Gastrocnemius medialis (tissue), 4 donors: ENCODE data around the gene CHRNA4. TPM values are rescaled to one million over a fixed set of nuclear protein-coding genes. Genes with fewer than 3 reads are reported as not detected.

Experiments
- ATAC-seq, 2 donors: fragments of 150-250 bp; one replicate each; pipeline ENCODE4 v1.9.1; 2016
- DNase-seq, 2 donors: peaks; one replicate each; pipeline ENCODE4 v3.0.0-alpha.2; 2019
- H3K27ac ChIP-seq, 4 donors: fragments of 200-600 bp; sonication (generic); 1 replicate in 1 of 4; 2 replicates in 3 of 4; pipeline ENCODE4 v1.5.1; 2016 to 2018; ENCODE audit warnings: mild to moderate bottlenecking in 2 of 4, moderate library complexity in 1 of 4
- H3K27me3 ChIP-seq, 3 donors: fragments of 200-600 bp; sonication (generic) in 2 of 3; 1 replicate in 1 of 3; 2 replicates in 2 of 3; pipeline versions ENCODE4 v1.5.1 to v1.6.0; 2016 to 2019; ENCODE audit warnings: mild to moderate bottlenecking in 1 of 3, moderate library complexity in 1 of 3
- H3K36me3 ChIP-seq, 2 donors: fragments of 200-600 bp; sonication (generic) in 1 of 2; one replicate each; pipeline ENCODE4 v1.5.1; 2017 to 2018
- H3K4me1 ChIP-seq, 2 donors: fragments of 200-600 bp; sonication (generic) in 1 of 2; one replicate each; pipeline ENCODE4 v1.5.1; 2016 to 2017; ENCODE audit warnings: mild to moderate bottlenecking in 2 of 2
- H3K4me3 ChIP-seq, 4 donors: fragments of 200-600 bp; sonication (generic) in 3 of 4; 1 replicate in 1 of 4; 2 replicates in 3 of 4; pipeline ENCODE4 v1.5.1; 2016 to 2019; ENCODE audit warnings: mild to moderate bottlenecking in 2 of 4
- H3K9me3 ChIP-seq, 3 donors: fragments of 200-600 bp; sonication (generic) in 2 of 3; 1 replicate in 1 of 3; 2 replicates in 2 of 3; pipeline ENCODE4 v1.5.1; 2016 to 2019
- POLR2A ChIP-seq, 2 donors: fragments of 450-650 bp; IDR thresholded peaks; one replicate each; pipeline ENCODE4 v1.6.1; 2017; ENCODE audit warnings: antibody characterized with exemption in 2 of 2, mild to moderate bottlenecking in 2 of 2, moderate library complexity in 2 of 2
- in situ Hi-C, 4 donors: fragments of 200-750 bp; cut with MboI; loops; one replicate each; pipeline versions ENCODE4 v1.15.0 to v1.8.0; 2017; ENCODE audit warnings: low sequenced_read_pairs in 4 of 4
- intact Hi-C: fragments of 100-400 bp; cut with DNase I; formaldehyde crosslinking; loops from one replicate; pipeline ENCODE4 v1.15.1; 2023; ENCODE audit warnings: low total_unique reads
- total RNA-seq, 4 donors: library from RNA; depleted of rRNA; stranded (reverse); fragments of >200 nt; gene quantifications; one replicate each; pipeline versions ENCODE4 v1.1.0 to v1.2.3, GENCODE V29; 2016
- TF ChIP-seq, protein P1 (sequence below), 5 experiments: fragments of 450-650 bp in 3 of 5; fragments of 200-600 bp in 2 of 5; sonication (generic) in 2 of 5; IDR thresholded peaks in 4 of 5; conservative IDR thresholded peaks in 1 of 5; 1 replicate in 4 of 5; 2 replicates in 1 of 5; pipeline ENCODE4 v1.5.1; 2016 to 2019; ENCODE audit warnings: antibody characterized with exemption in 5 of 5, mild to moderate bottlenecking in 3 of 5, moderate library complexity in 3 of 5

Gene CHRNA4
- total RNA-seq, 4 donors from 2014 or later = not detected

DNA sequence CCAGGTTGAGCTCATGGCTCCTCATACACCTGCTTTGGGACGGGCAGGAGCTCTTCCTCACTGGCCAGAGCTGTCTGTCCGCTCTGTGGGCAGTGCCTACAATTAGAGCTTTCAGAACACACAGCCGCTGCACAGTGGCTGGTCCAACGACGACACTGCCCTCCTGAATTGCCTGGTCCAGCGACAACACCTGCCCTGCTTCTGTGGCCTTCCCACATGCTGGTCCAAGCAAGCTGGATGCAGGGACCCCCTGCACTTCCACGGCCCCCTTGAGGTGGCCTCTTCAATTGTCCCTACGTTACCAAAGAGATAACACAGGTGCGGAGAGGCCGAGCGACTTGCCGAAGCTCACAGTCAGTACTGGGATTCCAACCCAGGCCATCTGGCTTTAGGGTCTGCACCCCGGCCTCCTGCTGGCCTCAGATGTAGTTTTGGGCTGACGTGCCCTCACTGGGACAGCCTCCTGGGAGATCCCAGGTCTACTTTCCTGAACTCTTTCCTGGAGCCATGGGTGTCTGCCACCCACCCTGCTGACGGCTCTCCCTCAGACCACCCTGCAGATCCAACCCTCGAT is 1.4 kb upstream of the CHRNA4 start:
- Histone ChIP-seq H3K4me1 (no peaks in the 10 kb centered on the region), H3K36me3 (no peaks in the 10 kb centered on the region), H3K27ac (no peak overlapping the region), H3K4me3 (no peak overlapping the region), H3K9me3 (no peaks in the 10 kb centered on the region), H3K27me3 (peaks cover 22 to 28% (median 22%) of the 10 kb centered on the region in 3 donors)
- in situ Hi-C loops = no loop called here
- DNase-seq (no peak), ATAC-seq (no peak)
- intact Hi-C loops = no loop called here
- TF ChIP-seq POLR2A (IDR thresholded peaks at IDR 0.05) = no peak
- TF ChIP-seq, protein P1, sequence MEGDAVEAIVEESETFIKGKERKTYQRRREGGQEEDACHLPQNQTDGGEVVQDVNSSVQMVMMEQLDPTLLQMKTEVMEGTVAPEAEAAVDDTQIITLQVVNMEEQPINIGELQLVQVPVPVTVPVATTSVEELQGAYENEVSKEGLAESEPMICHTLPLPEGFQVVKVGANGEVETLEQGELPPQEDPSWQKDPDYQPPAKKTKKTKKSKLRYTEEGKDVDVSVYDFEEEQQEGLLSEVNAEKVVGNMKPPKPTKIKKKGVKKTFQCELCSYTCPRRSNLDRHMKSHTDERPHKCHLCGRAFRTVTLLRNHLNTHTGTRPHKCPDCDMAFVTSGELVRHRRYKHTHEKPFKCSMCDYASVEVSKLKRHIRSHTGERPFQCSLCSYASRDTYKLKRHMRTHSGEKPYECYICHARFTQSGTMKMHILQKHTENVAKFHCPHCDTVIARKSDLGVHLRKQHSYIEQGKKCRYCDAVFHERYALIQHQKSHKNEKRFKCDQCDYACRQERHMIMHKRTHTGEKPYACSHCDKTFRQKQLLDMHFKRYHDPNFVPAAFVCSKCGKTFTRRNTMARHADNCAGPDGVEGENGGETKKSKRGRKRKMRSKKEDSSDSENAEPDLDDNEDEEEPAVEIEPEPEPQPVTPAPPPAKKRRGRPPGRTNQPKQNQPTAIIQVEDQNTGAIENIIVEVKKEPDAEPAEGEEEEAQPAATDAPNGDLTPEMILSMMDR (IDR thresholded peaks at IDR 0.05 in 4 of 5, conservative IDR thresholded peaks at IDR 0.05 in 1 of 5) = no peak

DNA sequence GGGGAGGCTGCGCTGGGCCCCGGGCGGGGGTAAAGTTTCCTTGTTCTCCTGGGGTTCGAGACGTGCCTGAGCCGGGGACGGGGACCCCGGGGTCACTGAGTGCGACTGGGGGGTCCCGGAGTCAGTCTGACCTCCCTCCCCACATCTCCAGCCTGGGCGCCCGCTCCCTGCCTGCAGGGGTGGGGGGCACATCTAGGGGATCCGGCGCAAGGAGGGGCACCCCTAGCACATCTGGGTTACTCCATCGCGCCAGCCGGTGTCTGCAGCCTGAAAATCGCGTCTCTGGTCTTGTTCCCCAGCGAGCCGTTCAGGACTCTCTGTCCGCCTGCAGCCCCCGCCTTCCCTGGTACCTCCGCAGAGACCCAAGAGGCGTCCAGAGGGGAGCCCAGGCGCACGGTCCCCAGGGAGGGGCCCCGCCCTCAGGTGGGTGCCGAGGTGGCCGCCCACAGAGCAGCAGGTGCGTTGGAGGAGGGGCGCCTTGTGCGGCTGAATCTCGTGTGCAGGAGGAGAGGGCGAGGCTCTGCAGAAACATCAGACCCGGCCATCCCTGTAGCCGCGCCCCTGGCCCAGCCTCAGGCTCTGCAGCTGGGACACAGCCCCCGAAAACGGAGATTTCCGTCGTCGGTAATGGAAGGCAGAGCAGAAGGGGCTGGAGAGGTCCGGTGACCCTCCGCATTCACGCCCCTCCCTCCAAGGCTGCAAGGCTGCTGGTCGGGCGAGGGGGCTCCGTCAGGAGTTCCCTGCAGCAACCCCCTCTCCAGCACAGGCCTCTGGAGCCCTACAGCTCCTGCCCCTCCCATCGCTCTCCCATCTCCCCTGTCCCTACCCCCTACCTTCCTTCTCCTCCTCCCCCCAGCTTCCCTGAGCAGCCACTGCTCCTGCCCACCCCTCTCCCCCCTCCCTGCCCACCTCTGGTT is 628 bp upstream of the CHRNA4 start:
- intact Hi-C loops = no loop called here
- in situ Hi-C loops = no loop called here
- ATAC-seq (no peak), DNase-seq (no peak)
- no peaks in the 10 kb centered on the region for H3K4me1 ChIP-seq
- H3K27ac ChIP-seq = no peak overlapping the region
- no peaks in the 10 kb centered on the region for H3K36me3 ChIP-seq
- peaks cover 22 to 28% (median 22%) of the 10 kb centered on the region in 3 donors for H3K27me3 ChIP-seq
- TF ChIP-seq, protein P1 (IDR thresholded peaks at IDR 0.05 in 4 of 5, conservative IDR thresholded peaks at IDR 0.05 in 1 of 5) = no peak
- H3K4me3 ChIP-seq = no peak overlapping the region
- no peaks in the 10 kb centered on the region for H3K9me3 ChIP-seq

DNA sequence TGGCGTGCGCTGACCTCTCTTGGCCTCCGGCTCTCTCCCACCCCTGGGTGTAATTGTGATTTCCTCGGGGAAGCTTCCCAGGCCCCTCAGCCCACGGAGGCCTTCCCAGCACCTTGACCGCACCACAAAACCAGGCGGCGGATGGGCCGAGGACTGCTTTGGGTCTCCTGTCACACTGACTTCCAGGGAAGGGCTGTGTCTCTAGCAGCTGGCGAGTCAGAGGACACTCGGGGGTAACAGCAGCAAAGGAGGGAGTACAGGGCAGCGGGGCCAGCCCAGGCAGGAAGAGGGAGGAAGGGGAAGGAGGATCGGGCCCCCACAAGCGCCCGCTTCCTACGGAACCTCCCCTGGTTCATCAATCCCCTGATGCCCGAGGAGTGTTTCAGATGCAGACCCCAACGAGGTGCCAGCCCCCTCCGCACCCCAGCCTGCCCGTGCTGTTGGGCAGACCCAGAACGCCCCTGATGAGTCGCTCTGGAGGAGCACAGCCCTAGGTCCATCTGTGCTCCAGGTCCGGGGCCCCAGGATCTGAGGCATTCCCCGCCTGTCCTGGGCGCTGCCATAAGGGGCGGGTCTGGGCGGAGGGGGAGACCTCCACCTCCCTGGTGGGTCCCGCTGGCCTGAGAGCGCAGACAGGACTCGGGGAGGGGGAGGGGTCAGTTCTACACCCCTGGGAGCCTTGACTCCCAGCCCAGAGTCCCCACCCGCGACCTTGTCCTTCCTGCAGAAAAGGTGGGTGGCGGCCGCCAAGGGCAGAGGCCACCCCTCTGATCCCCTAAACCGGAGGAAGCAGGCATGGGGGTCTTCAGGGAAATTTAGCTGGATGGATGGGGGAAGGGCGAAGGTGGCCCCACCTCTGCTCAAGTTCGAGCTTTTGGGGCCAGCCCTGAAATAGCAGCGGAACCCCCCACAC is 956 bp downstream of the CHRNA4 start:
- Histone ChIP-seq H3K27me3 (peaks cover 22 to 28% (median 22%) of the 10 kb centered on the region in 3 donors), H3K4me1 (no peaks in the 10 kb centered on the region), H3K9me3 (no peaks in the 10 kb centered on the region), H3K36me3 (no peaks in the 10 kb centered on the region), H3K4me3 (no peak overlapping the region), H3K27ac (no peak overlapping the region)
- in situ Hi-C loops (no loop called here), intact Hi-C loops (no loop called here)
- DNase-seq (no peak), ATAC-seq (no peak)
- TF ChIP-seq POLR2A (IDR thresholded peaks at IDR 0.05) = no peak
- TF ChIP-seq, protein P1 (IDR thresholded peaks at IDR 0.05 in 4 of 5, conservative IDR thresholded peaks at IDR 0.05 in 1 of 5) = no peak

DNA sequence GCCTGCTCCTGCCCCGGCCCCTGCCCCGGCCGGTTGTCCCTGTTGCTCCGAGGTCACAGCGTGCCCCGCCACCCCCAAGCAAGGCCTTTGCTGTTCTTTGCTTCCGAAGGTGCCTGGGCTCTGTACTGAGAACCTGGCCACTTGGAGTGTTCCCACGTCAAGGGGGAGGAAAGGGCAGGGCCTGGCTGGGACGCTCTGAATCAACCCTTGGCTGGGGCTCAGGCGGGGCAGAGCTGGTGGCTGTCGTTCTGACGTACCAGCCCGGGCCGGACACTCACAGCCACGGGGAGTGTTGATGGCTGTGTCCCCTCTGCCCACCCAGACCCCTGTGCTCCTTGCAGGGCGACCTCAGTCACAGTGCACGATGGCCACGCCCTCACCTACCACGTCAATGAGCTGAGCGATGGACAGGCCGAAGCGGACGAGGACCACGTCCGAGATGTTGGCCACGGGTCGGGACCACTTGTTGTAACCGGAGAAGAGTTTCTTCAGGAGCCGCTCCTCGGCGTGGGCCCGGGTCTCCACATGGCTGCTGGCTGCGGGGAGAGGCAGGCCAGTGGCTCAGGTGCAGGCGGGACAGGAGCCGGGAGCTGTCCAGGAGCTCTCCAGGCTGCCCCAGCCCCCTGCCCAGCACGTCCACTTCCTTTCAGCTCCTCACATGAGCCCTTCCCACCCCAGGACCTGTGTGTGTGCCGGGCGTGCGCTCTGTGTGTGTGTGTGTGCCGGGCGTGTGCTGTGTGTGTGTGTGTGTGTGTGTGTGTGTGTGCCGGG is 1.8 kb downstream of the CHRNA4 start:
- DNase-seq = no peak
- TF ChIP-seq, protein P1 (IDR thresholded peaks at IDR 0.05 in 4 of 5, conservative IDR thresholded peaks at IDR 0.05 in 1 of 5) = no peak
- no peak for TF ChIP-seq POLR2A (IDR thresholded peaks at IDR 0.05)
- in situ Hi-C loops = no loop called here
- Histone ChIP-seq H3K9me3 (no peaks in the 10 kb centered on the region), H3K27me3 (peaks cover 18 to 28% (median 25%) of the 10 kb centered on the region in 3 donors), H3K4me3 (no peak overlapping the region), H3K27ac (no peak overlapping the region), H3K4me1 (no peaks in the 10 kb centered on the region), H3K36me3 (no peaks in the 10 kb centered on the region)
- intact Hi-C loops = no loop called here
- ATAC-seq = no peak
